BLaER1 (cell line): Measurements from ENCODE around the gene NUP98.

Source experiments
- H3K27ac ChIP-seq: shearing (Covaris generic); formaldehyde crosslinking; 2 replicates; pipeline ENCODE4 v1.8.1; 2022
- H3K27me3 ChIP-seq: shearing (Covaris generic); formaldehyde crosslinking; 2 replicates; pipeline ENCODE4 v1.8.1; 2022
- H3K36me3 ChIP-seq: shearing (Covaris generic); formaldehyde crosslinking; 2 replicates; pipeline ENCODE4 v1.8.1; 2022
- H3K4me1 ChIP-seq: shearing (Covaris generic); formaldehyde crosslinking; 2 replicates; pipeline ENCODE4 v1.8.1; 2022
- H3K4me2 ChIP-seq: shearing (Covaris generic); formaldehyde crosslinking; 2 replicates; pipeline ENCODE4 v1.8.1; 2022
- H3K4me3 ChIP-seq: shearing (Covaris generic); formaldehyde crosslinking; 2 replicates; pipeline ENCODE4 v1.8.1; 2022
- H3K9ac ChIP-seq: shearing (Covaris generic); formaldehyde crosslinking; 2 replicates; pipeline ENCODE4 v1.8.1; 2022
- H3K9me3 ChIP-seq: shearing (Covaris generic); formaldehyde crosslinking; 2 replicates; pipeline ENCODE4 v1.8.1; 2022
- H4K20me1 ChIP-seq: shearing (Covaris generic); formaldehyde crosslinking; 2 replicates; pipeline ENCODE4 v1.8.1; 2022
- Cebpa-rat ChIP-seq: shearing (Covaris generic); IDR thresholded peaks from 2 replicates; pipeline ENCODE4 v1.8.1; 2022

NUP98 gene

DNA sequence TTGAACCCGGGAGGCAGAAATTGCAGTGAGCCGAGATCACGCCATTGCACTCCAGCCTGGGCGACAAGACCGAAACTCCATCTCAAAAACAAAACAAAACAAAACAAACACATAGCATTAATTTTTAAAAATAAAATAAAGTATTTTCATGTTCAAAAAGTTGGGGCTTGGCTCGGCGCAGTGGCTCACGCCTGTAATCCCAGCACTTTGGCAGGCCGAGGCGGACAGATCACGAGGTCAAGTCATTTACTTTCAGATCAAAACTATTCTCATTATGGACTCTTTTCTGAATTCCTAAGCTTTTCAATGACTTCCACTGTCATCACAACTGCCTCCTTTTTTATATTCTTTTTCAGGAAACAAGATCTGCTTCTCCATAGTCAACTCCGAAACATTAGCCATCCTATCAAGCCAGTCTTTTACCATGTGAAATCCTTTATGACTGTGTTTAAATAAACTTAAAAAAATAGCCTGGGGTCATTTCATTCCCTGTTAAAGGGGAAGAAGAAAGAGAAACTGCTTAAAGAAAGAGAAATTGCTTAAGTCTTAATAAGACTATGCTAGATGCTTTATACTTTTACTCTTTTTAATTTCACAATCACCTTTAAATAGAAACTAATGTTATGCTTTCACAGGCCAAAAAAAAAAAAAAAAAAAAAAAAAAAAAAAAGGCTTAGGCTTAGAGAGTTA, 113.1 kb downstream of the NUP98 start:
- no peaks in the 10 kb centered on the region for H3K9me3 ChIP-seq
- H3K27me3 ChIP-seq = no peaks in the 10 kb centered on the region
- TF ChIP-seq Cebpa-rat = no peak
- H4K20me1 ChIP-seq = peaks cover 12% of the 10 kb centered on the region; the same call in 1 of the 2 replicates
- H3K4me1 ChIP-seq = no peaks in the 10 kb centered on the region
- H3K27ac ChIP-seq = no peak overlapping the region
- H3K36me3 ChIP-seq = peaks cover 100% of the 10 kb centered on the region
- H3K9ac ChIP-seq = no peak overlapping the region
- H3K4me3 ChIP-seq = no peak overlapping the region
- no peak overlapping the region for H3K4me2 ChIP-seq

- no peak for TF ChIP-seq Cebpa-rat
- H3K27me3 ChIP-seq = no peaks in the 10 kb centered on the region
- peaks cover 100% of the 10 kb centered on the region for H3K36me3 ChIP-seq
- H3K9me3 ChIP-seq = no peaks in the 10 kb centered on the region
- H3K27ac ChIP-seq = no peak overlapping the region
- H3K4me3 ChIP-seq = no peak overlapping the region
- no peak overlapping the region for H3K4me2 ChIP-seq
- no peak overlapping the region for H3K9ac ChIP-seq
- no peaks in the 10 kb centered on the region for H3K4me1 ChIP-seq
- peaks cover 12% of the 10 kb centered on the region; the same call in 1 of the 2 replicates for H4K20me1 ChIP-seq
These were observed 114.3 kb downstream of the NUP98 start for GRCh38 chr11:3683039-3683438.

DNA sequence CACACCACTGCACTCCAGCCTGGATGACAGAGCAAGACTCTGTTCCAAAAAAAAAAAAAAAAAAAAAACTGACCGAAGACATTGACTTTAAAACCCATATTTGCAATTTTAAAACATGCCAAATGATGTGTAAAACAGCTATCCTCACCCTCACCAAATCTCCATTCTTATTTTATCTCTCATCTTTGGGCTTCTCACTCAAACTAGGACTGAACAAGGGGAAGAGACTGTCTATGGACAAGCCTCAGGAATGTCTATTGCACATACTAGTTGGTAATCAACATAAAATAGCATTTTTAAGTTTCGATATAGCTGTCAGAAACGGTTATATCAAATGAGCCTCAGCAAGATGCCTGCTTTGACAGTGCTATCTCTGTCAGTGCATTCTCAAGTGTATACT, 118.3 kb downstream of the NUP98 start:
- Histone ChIP-seq H3K9ac (no peak overlapping the region), H4K20me1 (no peaks in the 10 kb centered on the region; the same call in 1 of the 2 replicates), H3K36me3 (peaks cover 100% of the 10 kb centered on the region), H3K27me3 (no peaks in the 10 kb centered on the region), H3K4me2 (no peak overlapping the region), H3K27ac (no peak overlapping the region), H3K9me3 (no peaks in the 10 kb centered on the region), H3K4me3 (no peak overlapping the region), H3K4me1 (no peaks in the 10 kb centered on the region)
- TF ChIP-seq Cebpa-rat = no peak

DNA sequence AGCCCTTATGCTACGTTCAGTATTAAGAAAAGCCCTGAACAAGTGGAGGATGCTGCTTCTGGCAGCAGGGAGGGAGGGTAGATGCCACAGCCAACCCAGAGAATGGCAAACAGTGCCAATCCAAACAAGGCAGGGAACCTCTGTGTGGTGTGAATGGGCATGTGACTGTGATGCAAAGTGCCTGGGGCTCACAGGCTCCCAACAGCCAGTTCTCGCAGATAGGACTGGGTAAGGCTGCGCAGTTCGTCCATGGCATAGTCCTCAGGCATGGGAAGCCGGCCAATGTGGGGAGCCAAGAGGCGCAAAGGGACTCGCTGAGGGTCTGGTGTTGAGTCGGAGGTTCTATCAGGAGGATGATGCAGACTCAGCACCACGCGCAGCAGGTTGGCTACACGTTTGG, 121.4 kb downstream of the NUP98 start:
- Histone ChIP-seq H3K9ac (no peak overlapping the region), H3K4me1 (no peaks in the 10 kb centered on the region), H4K20me1 (no peaks in the 10 kb centered on the region; the same call in 1 of the 2 replicates), H3K4me3 (no peak overlapping the region), H3K9me3 (no peaks in the 10 kb centered on the region), H3K27ac (no peak overlapping the region), H3K27me3 (no peaks in the 10 kb centered on the region), H3K4me2 (no peak overlapping the region), H3K36me3 (peaks cover 99% of the 10 kb centered on the region)
- TF ChIP-seq Cebpa-rat = no peak

DNA sequence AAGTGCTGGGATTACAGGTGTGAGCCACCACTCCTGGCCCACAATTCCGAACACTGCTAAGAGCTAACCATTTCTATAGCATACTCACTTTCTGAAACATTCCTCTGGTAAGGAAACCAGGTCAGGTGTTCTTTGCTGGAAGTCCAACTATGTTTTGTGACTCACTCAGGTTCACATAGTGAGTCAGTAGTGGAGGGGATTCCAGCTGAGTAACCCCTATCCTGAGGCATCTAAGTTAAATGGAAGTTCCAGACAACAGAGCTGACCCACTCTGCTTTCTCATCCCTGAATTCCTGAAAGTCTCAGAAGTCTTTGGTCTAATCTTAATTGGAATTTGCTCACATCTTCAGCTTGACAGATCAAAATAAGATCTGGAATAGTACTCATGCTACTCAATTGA, 123.2 kb downstream of the NUP98 start:
- Histone ChIP-seq H3K27me3 (no peaks in the 10 kb centered on the region), H3K4me3 (no peak overlapping the region), H3K4me1 (no peaks in the 10 kb centered on the region), H3K9me3 (no peaks in the 10 kb centered on the region), H4K20me1 (peaks cover 4% of the 10 kb centered on the region; the same call in 1 of the 2 replicates), H3K9ac (no peak overlapping the region), H3K4me2 (no peak overlapping the region), H3K27ac (no peak overlapping the region), H3K36me3 (peaks cover 99% of the 10 kb centered on the region)
- no peak for TF ChIP-seq Cebpa-rat

- TF ChIP-seq Cebpa-rat = no peak
- Histone ChIP-seq H4K20me1 (peaks cover 7% of the 10 kb centered on the region; the same call in 1 of the 2 replicates), H3K9ac (no peak within 1 kb of the TSS), H3K4me1 (no peaks in the 10 kb centered on the region), H3K36me3 (peaks cover 98% of the 10 kb centered on the region), H3K9me3 (no peaks in the 10 kb centered on the region), H3K27me3 (no peaks in the 10 kb centered on the region), H3K4me3 (no peak within 1 kb of the TSS), H3K27ac (no peak within 1 kb of the TSS), H3K4me2 (no peak within 1 kb of the TSS)
These were observed 125.8 kb downstream of the NUP98 start, which contains the start of gene CHRNA10 for GRCh38 chr11:3671334-3672254. Gene CHRNA10 (minus strand): TSS chr11:3671384. CDS start chr11:3671312, 72 bp downstream.

GRCh38 chr11:3669742-3670183, 127.6 kb downstream of the NUP98 start:
- Histone ChIP-seq H3K9ac (no peak overlapping the region), H3K27me3 (no peaks in the 10 kb centered on the region), H4K20me1 (0 out of 2 replicates have a peak, but pooled peaks cover 7% of the 10 kb centered on the region), H3K36me3 (peaks cover 98% of the 10 kb centered on the region), H3K27ac (no peak overlapping the region), H3K4me2 (no peak overlapping the region), H3K4me3 (no peak overlapping the region), H3K4me1 (no peaks in the 10 kb centered on the region), H3K9me3 (no peaks in the 10 kb centered on the region)
- TF ChIP-seq Cebpa-rat = no peak

DNA sequence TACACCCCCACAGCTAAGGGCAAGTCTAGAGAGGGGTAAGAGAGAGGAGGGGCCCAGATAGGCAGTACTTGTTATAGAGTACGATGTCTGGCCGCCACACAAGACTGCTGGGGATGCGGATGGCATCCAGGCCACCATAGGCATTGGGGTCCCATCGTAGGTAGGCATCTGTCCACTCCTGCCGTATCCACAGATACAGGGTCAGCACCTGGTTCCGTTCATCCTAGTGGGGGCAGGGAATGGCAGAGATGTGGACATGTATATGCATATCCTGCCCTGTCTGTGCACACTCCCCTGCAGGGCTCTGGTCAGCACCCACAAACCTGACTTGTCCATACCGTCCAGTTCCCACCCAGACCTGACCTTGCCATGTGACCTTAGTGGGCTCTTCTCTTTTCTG, 128.2 kb downstream of the NUP98 start:
- Histone ChIP-seq H4K20me1 (0 out of 2 replicates have a peak, but pooled peaks cover 7% of the 10 kb centered on the region), H3K9ac (no peak overlapping the region), H3K9me3 (no peaks in the 10 kb centered on the region), H3K36me3 (peaks cover 98% of the 10 kb centered on the region), H3K4me1 (no peaks in the 10 kb centered on the region), H3K27me3 (no peaks in the 10 kb centered on the region), H3K4me2 (no peak overlapping the region), H3K4me3 (no peak overlapping the region), H3K27ac (no peak overlapping the region)
- TF ChIP-seq Cebpa-rat = no peak

DNA sequence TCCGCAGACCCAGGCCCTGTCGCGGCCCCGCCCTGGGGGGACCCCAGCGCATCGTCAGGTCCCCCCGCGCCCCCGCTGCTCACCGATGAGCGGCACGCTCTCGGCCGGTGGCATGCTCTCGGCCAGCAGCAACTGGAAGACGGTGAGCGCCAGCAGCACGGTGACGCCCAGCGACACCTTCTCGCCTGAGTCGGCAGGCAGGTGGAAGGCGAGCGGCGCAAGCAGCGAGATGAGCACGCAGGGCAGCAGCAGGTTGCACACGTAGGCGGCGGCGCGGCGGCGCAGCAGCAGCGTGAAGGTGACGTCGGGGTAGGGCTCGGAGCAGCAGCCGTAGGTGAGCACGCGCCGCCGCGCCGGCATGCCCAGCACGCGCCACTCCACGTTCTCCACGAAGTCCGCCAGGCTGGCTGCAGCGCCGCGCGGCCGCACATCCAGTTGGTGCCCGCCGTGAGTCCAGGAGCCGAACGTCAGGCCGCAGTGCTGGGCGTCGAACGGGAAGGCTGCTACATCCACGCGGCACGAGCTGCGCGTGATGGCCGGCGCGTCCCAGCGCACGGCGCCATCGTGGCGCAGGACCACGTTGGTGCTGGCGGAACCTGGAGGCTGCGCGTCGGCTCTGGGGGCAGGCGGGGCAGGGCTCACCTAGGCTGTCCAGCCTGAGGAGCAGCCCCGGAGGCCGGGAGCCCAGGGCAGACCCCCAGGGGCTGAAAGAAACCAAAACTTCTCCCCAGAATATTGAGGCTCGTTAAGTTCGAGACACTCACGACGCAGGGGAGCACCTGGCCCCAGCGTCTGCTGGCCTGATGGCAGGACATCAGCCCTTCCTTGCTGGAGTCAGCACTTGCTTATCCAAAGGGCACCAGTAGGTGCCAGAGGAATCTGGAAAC, 130.0 kb downstream of the NUP98 start:
- Histone ChIP-seq H3K36me3 (peaks cover 86% of the 10 kb centered on the region), H3K27ac (no peak overlapping the region), H3K4me1 (no peaks in the 10 kb centered on the region), H3K9ac (no peak overlapping the region), H3K4me3 (no peak overlapping the region), H4K20me1 (0 out of 2 replicates have a peak, but pooled peaks cover 7% of the 10 kb centered on the region), H3K27me3 (no peaks in the 10 kb centered on the region), H3K9me3 (no peaks in the 10 kb centered on the region), H3K4me2 (no peak overlapping the region)
- TF ChIP-seq Cebpa-rat = no peak
